HUDEP-2 (cell line): Measurements from ENCODE around the gene CHAMP1.

Source experiments
- DNase-seq, 76 experiments: peaks; one replicate each; lab custom pipeline; 2025; ENCODE audit not compliant: unreplicated experiment in 76 of 76; lab: John Stamatoyannopoulos, UW

CHAMP1 gene

GRCh38 chr13:114299604-114300305, 14.5 kb upstream of the CHAMP1 start:
- DNase-seq: no peak

- no peak for DNase-seq
These were observed 10.5 kb upstream of the CHAMP1 start for GRCh38 chr13:114303700-114304327.

GRCh38 chr13:114304346-114305034, 9.8 kb upstream of the CHAMP1 start:
- DNase-seq: no peak

GRCh38 chr13:114309086-114309485, 5.2 kb upstream of the CHAMP1 start:
- no peak for DNase-seq

- DNase-seq: no peak
These were observed 4.4 kb upstream of the CHAMP1 start for GRCh38 chr13:114309806-114310410.

- no peak for DNase-seq
These were observed 3.3 kb upstream of the CHAMP1 start for GRCh38 chr13:114310956-114311355.

GRCh38 chr13:114311387-114311786, 2.9 kb upstream of the CHAMP1 start:
- no peak for DNase-seq

GRCh38 chr13:114311908-114312307, 2.4 kb upstream of the CHAMP1 start:
- no peak for DNase-seq

GRCh38 chr13:114313061-114313860, 1.0 kb upstream of the CHAMP1 start:
- DNase-seq: peak in 1 of 76 experiments; percentile 12

GRCh38 chr13:114315074-114315785, 927 bp downstream of the CHAMP1 start:
- DNase-seq: no peak

- DNase-seq: no peak
These were observed 4.3 kb downstream of the CHAMP1 start for GRCh38 chr13:114318624-114319023.

- DNase-seq: no peak
These were observed 5.2 kb downstream of the CHAMP1 start for GRCh38 chr13:114319441-114319913.

GRCh38 chr13:114320065-114320464, 5.8 kb downstream of the CHAMP1 start:
- DNase-seq: peak in 65 of 76 experiments; percentile 3 to 78 (median 38)

- DNase-seq: no peak
These were observed 7.0 kb downstream of the CHAMP1 start for GRCh38 chr13:114321256-114321655.

GRCh38 chr13:114323349-114323748, 9.0 kb downstream of the CHAMP1 start:
- DNase-seq: no peak

GRCh38 chr13:114324334-114324733, 10.0 kb downstream of the CHAMP1 start:
- no peak for DNase-seq

GRCh38 chr13:114325729-114326128, 11.4 kb downstream of the CHAMP1 start:
- no peak for DNase-seq

- DNase-seq: no peak
These were observed 13.7 kb downstream of the CHAMP1 start for GRCh38 chr13:114328034-114328433.

GRCh38 chr13:114328595-114328994, 14.3 kb downstream of the CHAMP1 start:
- no peak for DNase-seq

- no peak for DNase-seq
These were observed 15.8 kb downstream of the CHAMP1 start for GRCh38 chr13:114330086-114330485.
